Suprapubic skin (tissue), 4 donors: ENCODE results near the gene KREMEN1.

Source experiments
- EP300 ChIP-seq: sonication (generic); formaldehyde crosslinking; IDR thresholded peaks from one replicate; pipeline ENCODE4 v1.6.1; 2017; ENCODE audit warnings: antibody characterized with exemption
- POLR2A ChIP-seq, 2 donors: fragments of 450-650 bp; IDR thresholded peaks; one replicate each; pipeline ENCODE4 v1.6.1; 2017; ENCODE audit warnings: antibody characterized with exemption in 2 of 2, mild to moderate bottlenecking in 2 of 2, moderate library complexity in 2 of 2
- POLR2AphosphoS5 ChIP-seq, 3 donors: sonication (generic); formaldehyde crosslinking; IDR thresholded peaks; one replicate each; pipeline ENCODE4 v1.6.1; 2017; ENCODE audit warnings: antibody characterized with exemption in 3 of 3
- TF ChIP-seq, protein P1 (sequence below), 2 donors: fragments of 200-600 bp in 1 of 2; fragments of 450-650 bp in 1 of 2; sonication (generic) in 1 of 2; IDR thresholded peaks; one replicate each; pipeline ENCODE4 v1.5.1; 2016 to 2019; ENCODE audit warnings: antibody characterized with exemption in 2 of 2, mild to moderate bottlenecking in 1 of 2, moderate library complexity in 1 of 2

DNA sequence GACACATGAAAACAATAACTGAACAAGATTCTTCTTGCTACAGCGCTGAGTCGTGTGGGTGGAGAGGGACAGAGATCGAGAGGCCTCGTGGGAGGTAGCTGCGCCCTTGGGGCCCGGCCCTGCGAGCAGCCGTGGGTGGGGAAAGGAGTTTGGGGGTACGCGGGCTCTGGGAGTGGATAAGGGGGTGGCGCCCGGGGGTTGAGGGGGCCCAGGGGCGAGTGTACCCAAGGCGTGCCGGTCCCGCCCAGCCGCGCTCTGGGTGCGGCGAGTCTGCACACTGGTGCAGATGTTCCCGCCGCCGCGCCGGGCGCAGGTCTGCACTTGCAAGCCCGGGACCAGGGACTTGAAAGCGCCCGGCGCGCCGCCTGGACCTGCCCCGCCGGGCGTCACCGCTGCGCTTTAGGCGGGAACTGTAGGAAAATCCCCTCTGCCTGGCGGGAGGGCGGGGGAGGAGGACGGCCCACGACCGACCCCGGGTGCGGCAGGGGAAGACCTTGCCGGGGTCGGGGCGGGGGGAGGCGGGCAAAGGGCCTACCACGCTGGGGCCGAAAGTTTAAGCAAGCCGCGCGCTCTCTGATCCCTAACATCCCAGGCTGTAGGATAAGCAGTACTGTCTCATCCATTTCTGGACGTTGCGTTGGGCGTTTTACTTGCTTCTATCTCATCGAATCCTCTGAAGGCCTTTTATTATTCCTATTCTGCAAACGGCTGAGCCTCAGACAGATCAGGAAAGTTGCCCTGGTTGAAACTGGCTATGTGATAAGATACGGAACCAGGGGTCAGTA, 1.4 kb upstream of the KREMEN1 start:
- TF ChIP-seq, protein P1, sequence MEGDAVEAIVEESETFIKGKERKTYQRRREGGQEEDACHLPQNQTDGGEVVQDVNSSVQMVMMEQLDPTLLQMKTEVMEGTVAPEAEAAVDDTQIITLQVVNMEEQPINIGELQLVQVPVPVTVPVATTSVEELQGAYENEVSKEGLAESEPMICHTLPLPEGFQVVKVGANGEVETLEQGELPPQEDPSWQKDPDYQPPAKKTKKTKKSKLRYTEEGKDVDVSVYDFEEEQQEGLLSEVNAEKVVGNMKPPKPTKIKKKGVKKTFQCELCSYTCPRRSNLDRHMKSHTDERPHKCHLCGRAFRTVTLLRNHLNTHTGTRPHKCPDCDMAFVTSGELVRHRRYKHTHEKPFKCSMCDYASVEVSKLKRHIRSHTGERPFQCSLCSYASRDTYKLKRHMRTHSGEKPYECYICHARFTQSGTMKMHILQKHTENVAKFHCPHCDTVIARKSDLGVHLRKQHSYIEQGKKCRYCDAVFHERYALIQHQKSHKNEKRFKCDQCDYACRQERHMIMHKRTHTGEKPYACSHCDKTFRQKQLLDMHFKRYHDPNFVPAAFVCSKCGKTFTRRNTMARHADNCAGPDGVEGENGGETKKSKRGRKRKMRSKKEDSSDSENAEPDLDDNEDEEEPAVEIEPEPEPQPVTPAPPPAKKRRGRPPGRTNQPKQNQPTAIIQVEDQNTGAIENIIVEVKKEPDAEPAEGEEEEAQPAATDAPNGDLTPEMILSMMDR (IDR thresholded peaks at IDR 0.05) = no peak
- TF ChIP-seq EP300 (no peak), POLR2A (IDR thresholded peaks at IDR 0.05) (no peak), POLR2AphosphoS5 (IDR thresholded peaks at IDR 0.05) (no peak)
